Right lobe of liver (tissue), 6 donors: ENCODE measurements around the gene PCBD2. TPM values are rescaled to one million over a fixed set of nuclear protein-coding genes. Genes with fewer than 3 reads are reported as not detected.
"Not testable (repeated sequence)": the region's sequence is repeated elsewhere in the genome, so short reads cannot be mapped to it uniquely, and the experiment has no call there.

Experiments
- ATAC-seq, 4 donors: fragments of 200-7000 bp; cut with Tn5 transposase; one replicate each; pipeline ENCODE4 v1.9.1; 2020; ENCODE audit warnings: mild to moderate bottlenecking in 4 of 4, moderate library complexity in 4 of 4
- DNase-seq, 3 donors: peaks; one replicate each; pipeline ENCODE4 v3.0.0-alpha.2; 2020
- H3K27ac ChIP-seq, 3 donors: fragments of 200-600 bp; one replicate each; pipeline ENCODE4 v1.8.0; 2022
- H3K27me3 ChIP-seq, 2 donors: fragments of 200-600 bp; one replicate each; pipeline ENCODE4 v1.8.0; 2022
- H3K36me3 ChIP-seq, 4 donors: fragments of 200-600 bp; sonication (generic) in 1 of 4; one replicate each; pipeline versions ENCODE4 v1.5.1 to v1.8.0; 2017 to 2022; ENCODE audit warnings: control low read depth in 1 of 4
- H3K4me1 ChIP-seq, 4 donors: fragments of 200-600 bp; sonication (generic) in 1 of 4; one replicate each; pipeline versions ENCODE4 v1.5.1 to v1.8.0; 2017 to 2022; ENCODE audit warnings: control low read depth in 1 of 4
- H3K4me3 ChIP-seq, 3 donors: fragments of 200-600 bp; one replicate each; pipeline ENCODE4 v1.8.0; 2022
- H3K9me3 ChIP-seq, 4 donors: fragments of 200-600 bp; sonication (generic) in 1 of 4; one replicate each; pipeline versions ENCODE4 v1.5.1 to v1.8.0; 2017 to 2022; ENCODE audit warnings: control low read depth in 1 of 4
- POLR2A ChIP-seq: fragments of 450-650 bp; IDR thresholded peaks from one replicate; pipeline ENCODE4 v1.6.1; 2017; ENCODE audit warnings: antibody characterized with exemption, mild to moderate bottlenecking
- WGBS: methylation state at CpG from one replicate; pipeline ENCODE4 v1.1.6; 2018; ENCODE audit warnings: low coverage, low lambda C conversion rate; ENCODE audit not compliant: insufficient coverage; ENCODE audit errors: missing lambda C conversion rate; 5-methylcytosine and 5-hydroxymethylcytosine counted together
- intact Hi-C, 2 donors: fragments of 100-400 bp; cut with DNase I; formaldehyde crosslinking; loops; one replicate each; pipeline versions ENCODE4 v1.11.2 to v1.14.1; 2022
- long read RNA-seq: library from polyadenylated mRNA; unstranded; transcript quantifications from one replicate; pipeline ENCODE4 v2.0.0, GENCODE V29; 2019
- total RNA-seq, 6 experiments: library from RNA; depleted of rRNA in 2 of 6; stranded (reverse); fragments of >200 nt in 2 of 6; fragmentation: NEBNext Ultra II Directional in 3 of 6; extraction: Animal tissue kit (Norgen Biotek cat#: 25700) in 3 of 6; gene quantifications; one replicate each; pipeline versions ENCODE4 v1.1.0 to v1.2.4, GENCODE V29; 2016 to 2023
- TF ChIP-seq, protein P1 (sequence below), 4 donors: fragments of 200-600 bp in 3 of 4; fragments of 450-650 bp in 1 of 4; IDR thresholded peaks; one replicate each; pipeline versions ENCODE4 v1.5.1 to v1.8.0; 2016 to 2022; ENCODE audit warnings: antibody characterized with exemption in 4 of 4, mild to moderate bottlenecking in 2 of 4
- donor health status: DM: no; HTN: yes; CAD: no.
- donor health status: DM: no; HTN: no; CAD: no.
- donor health status: DM: no; HTN: no; CAD: no.
- donor health status: DM: no; HTN: yes; CAD: no.
- donor health status: DM: no; HTN: yes; CAD: no.

Gene PCBD2
- total RNA-seq = 10 to 100 TPM in 4 of 6 experiments, 1 to 10 TPM in 2; 4.9 to 11.9 (median 10.8) TPM
- long read RNA-seq, partial matches to known transcripts = 0 of 1 reads
- long read RNA-seq, other reads (novel, unspliced or antisense) = 0 of 1 reads

DNA sequence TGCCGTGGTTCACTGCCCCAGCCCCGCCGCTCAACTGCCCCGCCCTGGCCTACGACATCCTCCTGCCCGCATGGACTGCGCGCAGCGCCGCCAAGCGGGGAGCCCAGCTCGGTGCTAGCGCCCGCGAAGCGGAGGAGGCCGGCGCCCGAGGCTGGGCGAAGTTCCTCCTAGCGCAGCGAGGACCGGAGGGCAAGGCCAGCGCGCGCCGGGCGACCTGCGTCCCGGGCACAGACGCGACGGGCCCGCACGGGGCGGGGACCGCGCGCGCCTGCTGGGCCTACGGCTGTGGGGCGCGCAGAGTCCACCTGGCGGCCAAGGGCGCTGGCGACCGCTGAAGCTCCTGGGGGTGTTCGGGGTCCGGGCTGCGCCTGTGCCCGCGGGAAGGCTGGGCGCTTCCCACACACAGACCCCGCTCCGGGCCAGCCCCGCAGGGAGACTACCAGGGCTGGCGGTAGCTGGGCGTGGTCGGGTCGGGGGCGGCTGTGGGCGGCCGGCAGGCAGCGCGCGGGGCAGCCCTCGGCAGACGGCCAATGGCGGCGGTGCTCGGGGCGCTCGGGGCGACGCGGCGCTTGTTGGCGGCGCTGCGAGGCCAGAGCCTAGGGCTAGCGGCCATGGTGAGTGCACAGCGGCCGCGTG is at the start of gene PCBD2:
Gene PCBD2, plus strand, starts transcription at position 522 of the 636 bp plus-strand sequence. Its CDS starts 9 bp downstream, at position 531.
- Histone ChIP-seq H3K36me3 (peaks cover 0 to 4% (median 0%) of the 10 kb centered on the region in 4 donors), H3K27me3 (no peaks in the 10 kb centered on the region), H3K4me3 (peak within 1 kb of the TSS; percentile 66 to 87 (median 83)), H3K9me3 (no peaks in the 10 kb centered on the region), H3K4me1 (no peaks in the 10 kb centered on the region), H3K27ac (peak within 1 kb of the TSS; percentile 92 to 98 (median 96))
- WGBS = no CpG with 5 or more reads among the region's 84 CpGs
- TF ChIP-seq, protein P1, sequence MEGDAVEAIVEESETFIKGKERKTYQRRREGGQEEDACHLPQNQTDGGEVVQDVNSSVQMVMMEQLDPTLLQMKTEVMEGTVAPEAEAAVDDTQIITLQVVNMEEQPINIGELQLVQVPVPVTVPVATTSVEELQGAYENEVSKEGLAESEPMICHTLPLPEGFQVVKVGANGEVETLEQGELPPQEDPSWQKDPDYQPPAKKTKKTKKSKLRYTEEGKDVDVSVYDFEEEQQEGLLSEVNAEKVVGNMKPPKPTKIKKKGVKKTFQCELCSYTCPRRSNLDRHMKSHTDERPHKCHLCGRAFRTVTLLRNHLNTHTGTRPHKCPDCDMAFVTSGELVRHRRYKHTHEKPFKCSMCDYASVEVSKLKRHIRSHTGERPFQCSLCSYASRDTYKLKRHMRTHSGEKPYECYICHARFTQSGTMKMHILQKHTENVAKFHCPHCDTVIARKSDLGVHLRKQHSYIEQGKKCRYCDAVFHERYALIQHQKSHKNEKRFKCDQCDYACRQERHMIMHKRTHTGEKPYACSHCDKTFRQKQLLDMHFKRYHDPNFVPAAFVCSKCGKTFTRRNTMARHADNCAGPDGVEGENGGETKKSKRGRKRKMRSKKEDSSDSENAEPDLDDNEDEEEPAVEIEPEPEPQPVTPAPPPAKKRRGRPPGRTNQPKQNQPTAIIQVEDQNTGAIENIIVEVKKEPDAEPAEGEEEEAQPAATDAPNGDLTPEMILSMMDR (IDR thresholded peaks at IDR 0.05) = peak; percentile 91 to 98 (median 94)
- TF ChIP-seq POLR2A = peak; percentile 78
- peak; percentile 90 to 96 (median 92) for ATAC-seq
- peak; percentile 95 to 96 (median 95) for DNase-seq
- intact Hi-C loops = no loop called here

DNA sequence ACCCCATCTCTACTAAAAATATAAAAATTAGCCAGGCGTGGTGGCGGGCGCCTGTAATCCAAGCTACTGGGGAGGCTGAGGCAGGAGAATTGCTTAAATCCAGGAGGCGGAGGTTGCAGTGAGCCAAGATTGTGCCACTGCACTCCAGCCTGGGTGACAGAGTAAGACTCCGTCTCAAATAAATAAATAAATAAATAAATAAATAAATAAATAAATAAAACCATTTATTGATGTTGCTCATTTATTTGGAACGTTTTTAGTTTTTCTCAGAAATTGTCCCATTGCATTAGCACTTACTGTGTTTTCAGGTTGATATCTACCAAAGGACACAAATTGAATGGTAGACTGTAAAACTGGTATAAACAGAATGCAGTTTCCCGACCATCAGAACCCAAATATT is 48.5 kb upstream of the PCBD2 start:
- WGBS = 84% methylated on average over 7 of the region's 7 CpGs
- H3K27me3 ChIP-seq, H3K27ac ChIP-seq, H3K4me3 ChIP-seq, H3K9me3 ChIP-seq, H3K4me1 ChIP-seq, DNase-seq, intact Hi-C loops, ATAC-seq: not testable (repeated sequence)
- peaks cover 0 to 58% (median 24%) of the 10 kb centered on the region in 4 donors for H3K36me3 ChIP-seq

DNA sequence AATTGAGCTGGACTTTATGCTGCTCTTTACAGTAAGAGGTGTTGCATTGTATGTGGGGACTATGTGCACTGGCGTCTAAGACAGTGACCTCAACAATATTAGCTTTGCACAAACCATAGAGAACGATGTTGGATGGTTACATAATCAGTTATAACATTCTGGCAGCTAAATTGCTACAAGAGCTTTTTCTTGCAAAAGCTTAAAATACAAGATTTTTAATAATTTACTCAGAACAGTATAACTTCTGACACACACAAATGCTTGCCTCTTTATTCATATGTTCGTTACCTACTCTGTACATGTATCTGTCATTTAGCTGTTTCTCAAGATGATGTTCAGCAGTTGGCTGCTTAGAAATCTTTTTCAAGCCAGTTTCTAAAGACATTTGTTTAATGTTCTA is 47.5 kb upstream of the PCBD2 start:
- WGBS = 43% methylated on average over 3 of the region's 3 CpGs
- H3K27me3 ChIP-seq = no peaks in the 10 kb centered on the region
- H3K4me1 ChIP-seq = no peaks in the 10 kb centered on the region
- peaks cover 0 to 58% (median 24%) of the 10 kb centered on the region in 4 donors for H3K36me3 ChIP-seq
- H3K27ac ChIP-seq = no peak overlapping the region
- H3K4me3 ChIP-seq = no peak overlapping the region
- intact Hi-C loops = no loop called here
- no peak for ATAC-seq
- DNase-seq = no peak
- no peak for TF ChIP-seq POLR2A
- TF ChIP-seq, protein P1 (IDR thresholded peaks at IDR 0.05) = no peak
- no peaks in the 10 kb centered on the region for H3K9me3 ChIP-seq

DNA sequence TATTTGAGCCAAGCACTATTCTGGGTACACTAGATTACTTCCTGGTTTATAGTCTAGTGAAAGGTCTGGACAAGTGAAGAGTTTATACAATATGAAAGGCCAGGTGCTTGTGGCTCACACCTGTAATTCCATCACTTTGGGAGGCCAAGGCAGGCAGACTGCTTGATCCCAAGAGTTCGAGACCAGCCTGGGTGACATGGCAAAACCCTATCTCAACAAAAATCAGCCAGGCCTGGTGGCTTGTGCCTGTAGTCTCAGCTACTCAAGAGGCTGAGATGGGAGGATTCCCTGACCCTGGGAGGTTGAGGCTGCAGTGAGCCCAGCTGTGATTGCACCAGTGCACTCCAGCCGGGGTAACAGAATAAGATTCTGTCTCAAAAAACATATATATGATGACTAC is 40.2 kb upstream of the PCBD2 start:
- 100% methylated on average over 1 of the region's 2 CpGs for WGBS
- DNase-seq (no peak), ATAC-seq (no peak)
- no peak overlapping the region for H3K27ac ChIP-seq
- no peaks in the 10 kb centered on the region for H3K27me3 ChIP-seq
- no peak overlapping the region for H3K4me3 ChIP-seq
- intact Hi-C loops = no loop called here
- TF ChIP-seq, protein P1 (IDR thresholded peaks at IDR 0.05) = no peak
- TF ChIP-seq POLR2A = no peak
- H3K9me3 ChIP-seq = no peaks in the 10 kb centered on the region
- H3K36me3 ChIP-seq = peaks cover 0 to 3% (median 1%) of the 10 kb centered on the region in 4 donors
- no peaks in the 10 kb centered on the region for H3K4me1 ChIP-seq

DNA sequence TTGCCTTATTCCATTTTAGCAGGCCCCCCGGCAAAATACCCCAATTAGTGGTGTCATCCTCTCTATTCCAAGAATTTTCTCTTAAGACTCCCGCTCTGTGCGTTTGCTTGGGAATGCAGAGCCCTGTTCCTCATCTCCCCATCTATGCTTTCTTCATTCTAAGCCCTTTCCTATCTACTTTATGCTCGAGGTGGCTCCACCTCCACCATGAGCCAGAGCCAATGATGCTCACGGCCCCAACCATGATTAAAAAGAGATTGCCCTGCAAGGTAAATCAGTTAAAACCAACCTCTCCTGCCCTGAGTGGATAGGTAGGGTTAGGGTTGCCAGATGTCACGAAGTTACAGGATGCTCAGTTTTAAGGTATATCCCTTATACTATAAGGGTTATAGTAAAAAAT is 31.4 kb upstream of the PCBD2 start:
- no peak for ATAC-seq
- intact Hi-C loops = no loop called here

More for the DNA sequence above, 31.4 kb upstream of the PCBD2 start:
- DNase-seq = no peak
- Histone ChIP-seq H3K4me1 (peaks cover 0 to 8% (median 0%) of the 10 kb centered on the region in 4 donors), H3K27me3 (no peaks in the 10 kb centered on the region), H3K36me3 (no peaks in the 10 kb centered on the region), H3K9me3 (no peaks in the 10 kb centered on the region), H3K4me3 (peak overlapping the region in 1 of 3 donors; percentile 88), H3K27ac (peak overlapping the region; percentile 72 to 89 (median 85))
- WGBS = 82% methylated on average over 6 of the region's 6 CpGs
- TF ChIP-seq POLR2A = no peak
- TF ChIP-seq, protein P1 (IDR thresholded peaks at IDR 0.05) = no peak
